SK-N-SH treated with all-trans-retinoic acid at 6 μM for 48 hours (cell line): Measurements from ENCODE around the gene SLC7A6OS.

Experiments
- ATAC-seq: fragments of 200-7000 bp; cut with Tn5 transposase; 3 replicates; pipeline ENCODE4 v1.9.1; 2020; ENCODE audit warnings: mild to moderate bottlenecking, moderate library complexity
- ARNTL ChIP-seq: fragments of 450-650 bp; formaldehyde crosslinking; IDR thresholded peaks from 2 replicates; pipeline ENCODE4 v1.5.0; 2020; ENCODE audit warnings: low read depth, mild to moderate bottlenecking, moderate library complexity, borderline replicate concordance
- BACH2 ChIP-seq: fragments of 250-450 bp; sonication (Bioruptor Pico); IDR thresholded peaks from 2 replicates; pipeline ENCODE4 v1.9.0; 2021; ENCODE audit warnings: mild to moderate bottlenecking, borderline replicate concordance
- CSDC2 ChIP-seq: fragments of 250-450 bp; sonication (Bioruptor Pico); IDR thresholded peaks from 2 replicates; pipeline ENCODE4 v1.5.0; 2020; ENCODE audit warnings: mild to moderate bottlenecking, moderate library complexity
- ESRRG ChIP-seq: fragments of 250-450 bp; sonication (Bioruptor Pico); IDR thresholded peaks from 2 replicates; pipeline ENCODE4 v1.6.1; 2021; ENCODE audit warnings: mild to moderate bottlenecking
- GLIS3 ChIP-seq: fragments of 250-450 bp; sonication (Bioruptor Pico); IDR thresholded peaks from 2 replicates; pipeline ENCODE4 v1.5.0; 2020; ENCODE audit warnings: mild to moderate bottlenecking, moderate library complexity
- OSR1 ChIP-seq: fragments of 250-450 bp; sonication (Bioruptor Pico); IDR thresholded peaks from 2 replicates; pipeline ENCODE4 v1.8.0; 2022; ENCODE audit warnings: moderate library complexity, mild to moderate bottlenecking, inconsistent platforms
- PPARA ChIP-seq: fragments of 250-450 bp; sonication (Bioruptor Pico); IDR thresholded peaks from 2 replicates; pipeline ENCODE4 v1.5.0; 2020; ENCODE audit warnings: mild to moderate bottlenecking, borderline replicate concordance
- RARB ChIP-seq: fragments of 250-450 bp; sonication (Bioruptor Pico); IDR thresholded peaks from 2 replicates; pipeline ENCODE4 v1.8.0; 2021; ENCODE audit warnings: mild to moderate bottlenecking, moderate library complexity
- TCF4 ChIP-seq: fragments of 250-450 bp; sonication (Bioruptor Pico); IDR thresholded peaks from 2 replicates; pipeline ENCODE4 v1.8.0; 2021; ENCODE audit warnings: mild to moderate bottlenecking, moderate library complexity, borderline replicate concordance
- TOX ChIP-seq: fragments of 250-450 bp; sonication (Bioruptor Pico); IDR thresholded peaks from 2 replicates; pipeline ENCODE4 v1.8.0; 2021; ENCODE audit warnings: mild to moderate bottlenecking, moderate library complexity, borderline replicate concordance
- TSHZ2 ChIP-seq: fragments of 250-450 bp; sonication (Bioruptor Pico); IDR thresholded peaks from 2 replicates; pipeline ENCODE4 v1.5.0; 2020; ENCODE audit warnings: mild to moderate bottlenecking, moderate library complexity
- ZC3H10 ChIP-seq: fragments of 250-450 bp; sonication (Bioruptor Pico); IDR thresholded peaks from 2 replicates; pipeline ENCODE4 v1.5.1; 2021; ENCODE audit warnings: mild to moderate bottlenecking, moderate library complexity
- ZFP30 ChIP-seq: fragments of 450-650 bp; formaldehyde crosslinking; IDR thresholded peaks from 2 replicates; pipeline ENCODE4 v1.5.0; 2022; ENCODE audit warnings: mild to moderate bottlenecking, moderate library complexity
- ZNF565 ChIP-seq: fragments of 450-650 bp; formaldehyde crosslinking; conservative IDR thresholded peaks from 2 replicates; pipeline ENCODE4 v1.5.0; 2020; ENCODE audit warnings: low read depth, mild to moderate bottlenecking, moderate library complexity
- ZNF70 ChIP-seq: fragments of 450-650 bp; formaldehyde crosslinking; IDR thresholded peaks from 2 replicates; pipeline ENCODE4 v1.5.0; 2020; ENCODE audit warnings: mild to moderate bottlenecking, moderate library complexity
- ZNF8 ChIP-seq: fragments of 450-650 bp; formaldehyde crosslinking; IDR thresholded peaks from 2 replicates; pipeline ENCODE4 v1.5.0; 2020; ENCODE audit warnings: mild to moderate bottlenecking, moderate library complexity
- TF ChIP-seq, protein P1 (sequence below): fragments of 250-450 bp; sonication (Bioruptor Pico); IDR thresholded peaks from 2 replicates; pipeline ENCODE4 v1.5.1; 2021; ENCODE audit warnings: mild to moderate bottlenecking, moderate library complexity
- TF ChIP-seq, protein P2 (sequence below): fragments of 250-450 bp; sonication (Bioruptor Pico); IDR thresholded peaks from 2 replicates; pipeline ENCODE4 v1.8.0; 2021; ENCODE audit warnings: low read depth, mild to moderate bottlenecking, moderate library complexity, borderline replicate concordance
- TF ChIP-seq, protein P3 (sequence below): fragments of 250-450 bp; sonication (Bioruptor Pico); IDR thresholded peaks from 2 replicates; pipeline ENCODE4 v1.8.0; 2020; ENCODE audit warnings: mild to moderate bottlenecking, moderate library complexity, borderline replicate concordance
- TF ChIP-seq, protein P4 (sequence below): fragments of 250-450 bp; sonication (Bioruptor Pico); IDR thresholded peaks from 2 replicates; pipeline ENCODE4 v1.5.1; 2020; ENCODE audit warnings: low read depth, mild to moderate bottlenecking, moderate library complexity

Gene SLC7A6OS

DNA sequence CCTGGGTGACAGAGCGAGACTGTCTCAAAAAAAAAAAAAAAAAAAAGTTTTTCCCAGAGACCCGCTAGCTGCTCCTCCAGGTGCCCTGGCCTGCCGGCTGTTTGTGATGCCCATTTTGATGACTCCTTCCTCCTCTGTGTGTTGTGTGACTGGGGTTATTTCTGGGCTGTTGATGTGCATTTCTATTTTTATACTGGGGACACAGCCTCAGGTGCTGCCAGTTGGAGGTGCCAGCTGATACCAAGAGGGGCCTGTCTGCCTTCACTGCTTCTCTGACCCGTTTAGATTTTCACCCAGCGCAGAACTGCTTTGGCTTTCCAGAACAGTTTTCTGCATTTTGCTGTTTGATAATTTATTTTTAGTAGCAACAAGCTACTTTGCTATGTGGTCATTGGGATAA is 58.9 kb downstream of the SLC7A6OS start:
- no peak for ATAC-seq
- no peak for TF ChIP-seq ZNF8 (CRISPR knock-in tag)
- TF ChIP-seq, protein P1, sequence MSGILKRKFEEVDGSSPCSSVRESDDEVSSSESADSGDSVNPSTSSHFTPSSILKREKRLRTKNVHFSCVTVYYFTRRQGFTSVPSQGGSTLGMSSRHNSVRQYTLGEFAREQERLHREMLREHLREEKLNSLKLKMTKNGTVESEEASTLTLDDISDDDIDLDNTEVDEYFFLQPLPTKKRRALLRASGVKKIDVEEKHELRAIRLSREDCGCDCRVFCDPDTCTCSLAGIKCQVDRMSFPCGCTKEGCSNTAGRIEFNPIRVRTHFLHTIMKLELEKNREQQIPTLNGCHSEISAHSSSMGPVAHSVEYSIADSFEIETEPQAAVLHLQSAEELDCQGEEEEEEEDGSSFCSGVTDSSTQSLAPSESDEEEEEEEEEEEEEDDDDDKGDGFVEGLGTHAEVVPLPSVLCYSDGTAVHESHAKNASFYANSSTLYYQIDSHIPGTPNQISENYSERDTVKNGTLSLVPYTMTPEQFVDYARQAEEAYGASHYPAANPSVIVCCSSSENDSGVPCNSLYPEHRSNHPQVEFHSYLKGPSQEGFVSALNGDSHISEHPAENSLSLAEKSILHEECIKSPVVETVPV: no peak
- TF ChIP-seq, protein P2, sequence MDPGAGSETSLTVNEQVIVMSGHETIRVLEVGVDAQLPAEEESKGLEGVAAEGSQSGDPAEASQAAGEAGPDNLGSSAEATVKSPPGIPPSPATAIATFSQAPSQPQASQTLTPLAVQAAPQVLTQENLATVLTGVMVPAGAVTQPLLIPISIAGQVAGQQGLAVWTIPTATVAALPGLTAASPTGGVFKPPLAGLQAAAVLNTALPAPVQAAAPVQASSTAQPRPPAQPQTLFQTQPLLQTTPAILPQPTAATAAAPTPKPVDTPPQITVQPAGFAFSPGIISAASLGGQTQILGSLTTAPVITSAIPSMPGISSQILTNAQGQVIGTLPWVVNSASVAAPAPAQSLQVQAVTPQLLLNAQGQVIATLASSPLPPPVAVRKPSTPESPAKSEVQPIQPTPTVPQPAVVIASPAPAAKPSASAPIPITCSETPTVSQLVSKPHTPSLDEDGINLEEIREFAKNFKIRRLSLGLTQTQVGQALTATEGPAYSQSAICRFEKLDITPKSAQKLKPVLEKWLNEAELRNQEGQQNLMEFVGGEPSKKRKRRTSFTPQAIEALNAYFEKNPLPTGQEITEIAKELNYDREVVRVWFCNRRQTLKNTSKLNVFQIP (CRISPR knock-in tag): no peak
- no peak for TF ChIP-seq ZNF70 (CRISPR knock-in tag)
- TF ChIP-seq TCF4 (CRISPR knock-in tag): no peak
- TF ChIP-seq GLIS3 (CRISPR knock-in tag): no peak
- TF ChIP-seq, protein P3, sequence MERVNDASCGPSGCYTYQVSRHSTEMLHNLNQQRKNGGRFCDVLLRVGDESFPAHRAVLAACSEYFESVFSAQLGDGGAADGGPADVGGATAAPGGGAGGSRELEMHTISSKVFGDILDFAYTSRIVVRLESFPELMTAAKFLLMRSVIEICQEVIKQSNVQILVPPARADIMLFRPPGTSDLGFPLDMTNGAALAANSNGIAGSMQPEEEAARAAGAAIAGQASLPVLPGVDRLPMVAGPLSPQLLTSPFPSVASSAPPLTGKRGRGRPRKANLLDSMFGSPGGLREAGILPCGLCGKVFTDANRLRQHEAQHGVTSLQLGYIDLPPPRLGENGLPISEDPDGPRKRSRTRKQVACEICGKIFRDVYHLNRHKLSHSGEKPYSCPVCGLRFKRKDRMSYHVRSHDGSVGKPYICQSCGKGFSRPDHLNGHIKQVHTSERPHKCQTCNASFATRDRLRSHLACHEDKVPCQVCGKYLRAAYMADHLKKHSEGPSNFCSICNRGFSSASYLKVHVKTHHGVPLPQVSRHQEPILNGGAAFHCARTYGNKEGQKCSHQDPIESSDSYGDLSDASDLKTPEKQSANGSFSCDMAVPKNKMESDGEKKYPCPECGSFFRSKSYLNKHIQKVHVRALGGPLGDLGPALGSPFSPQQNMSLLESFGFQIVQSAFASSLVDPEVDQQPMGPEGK: no peak

DNA sequence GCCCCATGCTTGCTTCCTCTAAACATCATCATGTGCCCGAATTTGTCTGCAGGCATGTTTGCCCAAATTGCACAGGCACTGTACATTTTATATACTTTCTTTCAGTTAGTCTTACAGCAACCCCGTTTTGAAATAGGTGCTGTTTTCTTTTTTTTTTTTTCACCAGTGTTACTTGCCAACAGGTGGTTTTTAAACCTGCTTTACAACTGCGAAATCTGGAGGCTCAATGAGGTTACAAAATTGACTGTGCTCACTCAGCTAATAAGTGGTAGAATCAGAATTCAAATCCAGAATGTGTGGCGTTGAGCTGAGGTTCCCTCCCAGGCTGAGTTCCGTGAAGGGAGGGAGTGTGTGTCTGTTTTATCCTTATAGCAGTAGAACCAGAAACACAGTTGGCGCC is 59.8 kb downstream of the SLC7A6OS start:
- no peak for ATAC-seq
- TF ChIP-seq, protein P4, sequence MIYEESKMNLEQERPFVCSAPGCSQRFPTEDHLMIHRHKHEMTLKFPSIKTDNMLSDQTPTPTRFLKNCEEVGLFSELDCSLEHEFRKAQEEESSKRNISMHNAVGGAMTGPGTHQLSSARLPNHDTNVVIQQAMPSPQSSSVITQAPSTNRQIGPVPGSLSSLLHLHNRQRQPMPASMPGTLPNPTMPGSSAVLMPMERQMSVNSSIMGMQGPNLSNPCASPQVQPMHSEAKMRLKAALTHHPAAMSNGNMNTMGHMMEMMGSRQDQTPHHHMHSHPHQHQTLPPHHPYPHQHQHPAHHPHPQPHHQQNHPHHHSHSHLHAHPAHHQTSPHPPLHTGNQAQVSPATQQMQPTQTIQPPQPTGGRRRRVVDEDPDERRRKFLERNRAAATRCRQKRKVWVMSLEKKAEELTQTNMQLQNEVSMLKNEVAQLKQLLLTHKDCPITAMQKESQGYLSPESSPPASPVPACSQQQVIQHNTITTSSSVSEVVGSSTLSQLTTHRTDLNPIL (CRISPR knock-in tag): no peak
- TF ChIP-seq ESRRG (CRISPR knock-in tag) (no peak), BACH2 (CRISPR knock-in tag) (no peak), OSR1 (CRISPR knock-in tag) (no peak), CSDC2 (CRISPR knock-in tag) (no peak), ZFP30 (CRISPR knock-in tag) (no peak), TCF4 (CRISPR knock-in tag) (no peak), ZNF8 (CRISPR knock-in tag) (no peak), TOX (no peak), ZC3H10 (CRISPR knock-in tag) (no peak), RARB (CRISPR knock-in tag) (no peak), TSHZ2 (no peak), ZNF565 (CRISPR knock-in tag) (no peak), PPARA (CRISPR knock-in tag) (no peak), ARNTL (CRISPR knock-in tag) (no peak)
- TF ChIP-seq, protein P1: no peak
- TF ChIP-seq, protein P3: no peak
- TF ChIP-seq, protein P2 (CRISPR knock-in tag): no peak
